SK-N-SH (cell line): ENCODE results near the gene TGDS. TPM values are rescaled to one million over a fixed set of nuclear protein-coding genes. Genes with fewer than 3 reads are reported as not detected.

ENCODE experiments used
- CTCF ChIA-PET: fragments of 300-600, 350-600 bp; formaldehyde crosslinking; extraction: SDS; loops from one replicate; lab custom pipeline; 2021; lab: Yijun Ruan, JAX
- POLR2A ChIA-PET: fragments of 350-600 bp; sonication (Branson Sonifier 250); formaldehyde crosslinking; extraction: SDS; loops from one replicate; lab custom pipeline; 2020; ENCODE audit warnings: antibody characterized with exemption, inconsistent platforms; lab: Yijun Ruan, JAX
- DNase-seq: peaks from one replicate; pipeline ENCODE4 v3.0.0; 2012
- H2AFZ ChIP-seq: fragments of 200-600 bp; sonication (generic); 2 replicates; pipeline ENCODE4 v1.8.1; 2016; ENCODE audit warnings: antibody characterized with exemption, mild to moderate bottlenecking, low read depth
- H3F3A ChIP-seq: fragments of 200-600 bp; sonication (generic); replicated peaks from 2 replicates; pipeline ENCODE3; 2016; ENCODE audit warnings: antibody characterized with exemption, mild to moderate bottlenecking; ENCODE audit not compliant: insufficient read depth
- H3K27ac ChIP-seq, 2 experiments: fragments of 200-500 bp in 1 of 2; fragments of 200-600 bp in 1 of 2; sonication (Bioruptor generic) in 1 of 2; sonication (generic), shearing (Covaris generic) in 1 of 2; 2 replicates each; pipeline versions ENCODE4 v1.5.1 to v1.6.1; 2014 to 2016; ENCODE audit warnings: low read depth in 2 of 2, inconsistent platforms in 1 of 2, low read length in 1 of 2, mild to moderate bottlenecking in 1 of 2, mixed read lengths in 1 of 2
- H3K27me3 ChIP-seq: fragments of 200-600 bp; sonication (generic), shearing (Covaris generic); 2 replicates; pipeline ENCODE4 v1.6.1; 2016; ENCODE audit warnings: mixed run types; ENCODE audit not compliant: insufficient read depth
- H3K36me3 ChIP-seq, 2 experiments: fragments of 200-500 bp in 1 of 2; fragments of 200-600 bp in 1 of 2; sonication (Bioruptor generic) in 1 of 2; sonication (generic) in 1 of 2; replicated peaks in 1 of 2; 2 replicates each; pipeline versions ENCODE3 to v1.5.1; 2014 to 2016; ENCODE audit warnings: low read length in 1 of 2, mild to moderate bottlenecking in 1 of 2; ENCODE audit not compliant: insufficient read depth in 2 of 2, control insufficient read depth in 1 of 2
- H3K4me1 ChIP-seq, 2 experiments: fragments of 200-500 bp in 1 of 2; fragments of 200-600 bp in 1 of 2; sonication (Bioruptor generic) in 1 of 2; sonication (generic), shearing (Covaris generic) in 1 of 2; 2 replicates each; pipeline versions ENCODE4 v1.5.1 to v1.6.1; 2014 to 2016; ENCODE audit warnings: low read depth in 1 of 2, low read length in 1 of 2, mixed run types in 1 of 2; ENCODE audit not compliant: insufficient read depth in 2 of 2, control insufficient read depth in 1 of 2
- H3K4me2 ChIP-seq: fragments of 200-600 bp; sonication (generic), shearing (Covaris generic); 2 replicates; pipeline ENCODE4 v1.6.1; 2017; ENCODE audit warnings: mixed run types
- H3K4me3 ChIP-seq, 2 experiments: fragments of 200-500 bp in 1 of 2; fragments of 200-600 bp in 1 of 2; sonication (Bioruptor generic) in 1 of 2; sonication (generic), shearing (Covaris generic) in 1 of 2; 2 replicates each; pipeline versions ENCODE4 v1.5.1 to v1.8.1; 2014 to 2016; ENCODE audit warnings: low read depth in 2 of 2, inconsistent platforms in 1 of 2, low read length in 1 of 2, mild to moderate bottlenecking in 1 of 2, mixed read lengths in 1 of 2, moderate library complexity in 1 of 2
- H3K79me2 ChIP-seq: fragments of 200-600 bp; sonication (generic); 2 replicates; pipeline ENCODE4 v1.8.1; 2017; ENCODE audit warnings: mild to moderate bottlenecking; ENCODE audit not compliant: insufficient read depth
- H3K9ac ChIP-seq: fragments of 200-600 bp; sonication (generic); 2 replicates; pipeline ENCODE4 v1.6.1; 2017; ENCODE audit warnings: mixed run types
- H3K9me2 ChIP-seq: fragments of 200-600 bp; sonication (generic); 2 replicates; pipeline ENCODE4 v1.6.1; 2017; ENCODE audit warnings: mixed run types
- H3K9me3 ChIP-seq: fragments of 200-600 bp; sonication (generic); 2 replicates; pipeline ENCODE4 v1.6.1; 2017; ENCODE audit warnings: mixed run types, mild to moderate bottlenecking, moderate library complexity
- H4K20me1 ChIP-seq: fragments of 200-600 bp; sonication (generic); 2 replicates; pipeline ENCODE4 v1.6.1; 2017; ENCODE audit warnings: mild to moderate bottlenecking, mixed run types; ENCODE audit not compliant: insufficient read depth
- CHD2 ChIP-seq: fragments of 150-350 bp; IDR thresholded peaks from 2 replicates; pipeline ENCODE4 v1.6.1; 2018; ENCODE audit warnings: low read length; ENCODE audit not compliant: partially characterized antibody
- ELF1 ChIP-seq: IDR thresholded peaks from 2 replicates; pipeline ENCODE4 v1.4.0; 2012
- MAX ChIP-seq: IDR thresholded peaks from 2 replicates; pipeline ENCODE4 v1.4.0; 2012; ENCODE audit warnings: low read depth
- MEF2A ChIP-seq: IDR thresholded peaks from 2 replicates; pipeline ENCODE4 v1.4.0; 2012; ENCODE audit warnings: low read depth, borderline replicate concordance
- NFIC ChIP-seq: IDR thresholded peaks from 2 replicates; pipeline ENCODE4 v1.4.0; 2012; ENCODE audit warnings: borderline replicate concordance
- POLR2AphosphoS5 ChIP-seq: IDR thresholded peaks from 2 replicates; pipeline ENCODE4 v1.6.1; 2012; ENCODE audit warnings: low read depth, low read length
- RXRA ChIP-seq: IDR thresholded peaks from 2 replicates; pipeline ENCODE4 v1.4.0; 2012; ENCODE audit warnings: low read depth, mild to moderate bottlenecking, borderline replicate concordance
- SMC3 ChIP-seq: IDR thresholded peaks from 2 replicates; pipeline ENCODE4 v1.6.1; 2012; ENCODE audit warnings: low read depth, low read length, improper control_type of control experiment
- TAF1 ChIP-seq: IDR thresholded peaks from 2 replicates; pipeline ENCODE4 v1.6.1; 2012; ENCODE audit warnings: low read depth, mild to moderate bottlenecking, low read length, moderate library complexity, borderline replicate concordance
- TCF12 ChIP-seq: IDR thresholded peaks from 2 replicates; pipeline ENCODE4 v1.4.0; 2012
- USF2 ChIP-seq: fragments of 150-350 bp; IDR thresholded peaks from 2 replicates; pipeline ENCODE4 v1.6.1; 2017; ENCODE audit warnings: antibody characterized with exemption, low read length, low read depth, borderline replicate concordance
- YY1 ChIP-seq: IDR thresholded peaks from 2 replicates; pipeline ENCODE4 v1.4.0; 2012; ENCODE audit warnings: low read depth, mild to moderate bottlenecking
- WGBS: methylation state at CpG from one replicate; pipeline ENCODE4 v1.1.6; 2017; ENCODE audit warnings: low lambda C conversion rate; 5-methylcytosine and 5-hydroxymethylcytosine counted together
- polyA plus RNA-seq, 3 experiments: library from polyadenylated mRNA; depleted of rRNA; stranded (reverse); fragments of >200 nt; gene quantifications; 2 replicates each; pipeline ENCODE4 v1.2.3, GENCODE V29; 2012

TGDS gene
- polyA plus RNA-seq, 1 of the 3 experiments (the other 2 are of a cell fraction) = 8.2 TPM

- H3K79me2 ChIP-seq = peaks cover 37% of the 10 kb centered on the region
- no peaks in the 10 kb centered on the region for H3K9me3 ChIP-seq
- H3K27me3 ChIP-seq = no peaks in the 10 kb centered on the region
- no peak overlapping the region for H3K9ac ChIP-seq
- peaks cover 63 to 67% of the 10 kb centered on the region in 2 experiments for H3K36me3 ChIP-seq
- no peaks in the 10 kb centered on the region; a peak in 1 of 4 replicates for H3K4me1 ChIP-seq
- H3K27ac ChIP-seq = no peak overlapping the region
- H3K4me2 ChIP-seq = no peak overlapping the region
- POLR2A ChIA-PET = no interaction called here
- CTCF ChIA-PET = interaction anchor here (1.3 to 1.5 kb wide), 2 partner anchors 8 to 12 kb away, joined by 3 to 5 read pairs; no protein-coding TSS in a partner anchor
- DNase-seq = no peak
- no peaks in the 10 kb centered on the region for H4K20me1 ChIP-seq
- no peaks in the 10 kb centered on the region for H3K9me2 ChIP-seq
- H2AFZ ChIP-seq = no peak overlapping the region
- no peaks in the 10 kb centered on the region for H3F3A ChIP-seq
- H3K4me3 ChIP-seq = no peak overlapping the region
- WGBS = 99% methylated on average over 2 of the region's 2 CpGs
- TF ChIP-seq CHD2 (no peak), SMC3 (no peak), TAF1 (no peak), USF2 (no peak), MAX (no peak), RXRA (no peak)
Observed at GRCh38 chr13:94609196-94609595, 13.2 kb upstream of the TGDS start.

- peaks cover 62 to 66% of the 10 kb centered on the region in 2 experiments for H3K36me3 ChIP-seq
- H2AFZ ChIP-seq = no peak overlapping the region
- no peaks in the 10 kb centered on the region for H4K20me1 ChIP-seq
- no peaks in the 10 kb centered on the region for H3K27me3 ChIP-seq
- ChIA-PET CTCF (interaction anchor here (1.0 to 1.5 kb wide), 3 partner anchors 8 to 12 kb away, joined by 3 to 5 read pairs (median 4); no protein-coding TSS in a partner anchor), POLR2A (no interaction called here)
- 95% methylated on average over 1 of the region's 1 CpG for WGBS
- H3K4me3 ChIP-seq = no peak overlapping the region
- H3F3A ChIP-seq = no peaks in the 10 kb centered on the region
- no peaks in the 10 kb centered on the region for H3K9me2 ChIP-seq
- H3K79me2 ChIP-seq = peaks cover 43% of the 10 kb centered on the region
- no peak for TF ChIP-seq USF2
- TF ChIP-seq TAF1 = no peak
- no peak for TF ChIP-seq MEF2A
- TF ChIP-seq ELF1 = no peak
- TF ChIP-seq YY1 = no peak
- TF ChIP-seq, all 33 proteins: peak for 0
- Histone ChIP-seq H3K9me3 (no peaks in the 10 kb centered on the region), H3K9ac (no peak overlapping the region), H3K4me1 (no peaks in the 10 kb centered on the region; a peak in 2 of 4 replicates), H3K27ac (no peak overlapping the region), H3K4me2 (no peak overlapping the region)
- no peak for DNase-seq
Observed at GRCh38 chr13:94608586-94608985, 12.6 kb upstream of the TGDS start.

GRCh38 chr13:94607939-94608338 is 12.0 kb upstream of the TGDS start:
- Histone ChIP-seq H3K9me3 (no peaks in the 10 kb centered on the region), H3K36me3 (peaks cover 56 to 65% of the 10 kb centered on the region in 2 experiments), H3K79me2 (peaks cover 49% of the 10 kb centered on the region), H2AFZ (no peak overlapping the region), H3K4me3 (no peak overlapping the region), H4K20me1 (no peaks in the 10 kb centered on the region), H3F3A (no peaks in the 10 kb centered on the region), H3K27me3 (no peaks in the 10 kb centered on the region), H3K9ac (no peak overlapping the region), H3K4me1 (peaks cover 0 to 3% of the 10 kb centered on the region in 2 experiments; a peak in 2 of 4 replicates), H3K4me2 (no peak overlapping the region), H3K9me2 (no peaks in the 10 kb centered on the region), H3K27ac (no peak overlapping the region)
- no peak for DNase-seq
- CTCF ChIA-PET = interaction anchor here (1.0 to 1.5 kb wide), 2 partner anchors 9 to 13 kb away, joined by 4 to 5 read pairs; no protein-coding TSS in a partner anchor
- 92% methylated on average over 3 of the region's 3 CpGs for WGBS
- POLR2A ChIA-PET = no interaction called here
- TF ChIP-seq NFIC = no peak
- TF ChIP-seq ELF1 = no peak
- TF ChIP-seq TCF12 = no peak
- no peak for TF ChIP-seq POLR2AphosphoS5
